Smooth muscle cell (in vitro differentiated cells): Measurements from ENCODE around the gene DNAL4. TPM values are rescaled to one million over a fixed set of nuclear protein-coding genes. Genes with fewer than 3 reads are reported as not detected.

ENCODE experiments used
- DNase-seq: peaks from one replicate; lab custom pipeline; 2025; ENCODE audit not compliant: unreplicated experiment; lab: John Stamatoyannopoulos, UW
- H2AFZ ChIP-seq: fragments of 200-600 bp; sonication (generic); 2 replicates; pipeline ENCODE4 v1.6.0; 2016; ENCODE audit warnings: antibody characterized with exemption, low read depth, mild to moderate bottlenecking
- H3F3A ChIP-seq: fragments of 200-600 bp; sonication (generic); 2 replicates; pipeline ENCODE4 v1.6.0; 2017; ENCODE audit warnings: antibody characterized with exemption, low read depth
- H3K27ac ChIP-seq: fragments of 200-600 bp; sonication (generic); 2 replicates; pipeline ENCODE4 v1.5.1; 2016; ENCODE audit warnings: low read depth, mild to moderate bottlenecking
- H3K27me3 ChIP-seq: fragments of 200-600 bp; sonication (generic); 2 replicates; pipeline ENCODE4 v1.6.1; 2016; ENCODE audit warnings: low read depth, mild to moderate bottlenecking
- H3K36me3 ChIP-seq: fragments of 200-600 bp; sonication (generic); 2 replicates; pipeline ENCODE4 v1.5.1; 2016; ENCODE audit warnings: low read depth
- H3K4me1 ChIP-seq: fragments of 200-600 bp; sonication (generic); 2 replicates; pipeline ENCODE4 v1.5.1; 2016; ENCODE audit warnings: low read depth
- H3K4me2 ChIP-seq: fragments of 200-600 bp; sonication (generic); 2 replicates; pipeline ENCODE4 v1.6.0; 2016; ENCODE audit warnings: mild to moderate bottlenecking
- H3K4me3 ChIP-seq: fragments of 200-600 bp; sonication (generic); 2 replicates; pipeline ENCODE4 v1.5.1; 2016; ENCODE audit warnings: mild to moderate bottlenecking
- H3K79me2 ChIP-seq: fragments of 200-600 bp; sonication (generic); 2 replicates; pipeline ENCODE4 v1.6.0; 2016; ENCODE audit warnings: low read depth, mild to moderate bottlenecking
- H3K9ac ChIP-seq: fragments of 200-600 bp; sonication (generic); 2 replicates; pipeline ENCODE4 v1.6.0; 2016; ENCODE audit warnings: low read depth
- H3K9me3 ChIP-seq: fragments of 200-600 bp; sonication (generic); replicated peaks from 2 replicates; pipeline ENCODE4 v1.5.1; 2016; ENCODE audit warnings: low read depth
- H4K20me1 ChIP-seq: fragments of 200-600 bp; sonication (generic); 2 replicates; pipeline ENCODE4 v1.6.0; 2016; ENCODE audit warnings: low read depth
- CTCF ChIP-seq: fragments of 200-600 bp; sonication (generic); IDR thresholded peaks from 2 replicates; pipeline ENCODE4 v1.5.1; 2017; ENCODE audit warnings: borderline replicate concordance, mild to moderate bottlenecking, antibody characterized with exemption; ENCODE audit not compliant: insufficient read depth, poor library complexity, severe bottlenecking
- WGBS: methylation state at CpG from one replicate; pipeline ENCODE4 v1.1.7; 2016; ENCODE audit warnings: low lambda C conversion rate; 5-methylcytosine and 5-hydroxymethylcytosine counted together
- polyA plus RNA-seq: library from polyadenylated mRNA; unstranded; fragments of >200 nt; fragmentation: Nextera tagmentation; extraction: Ambion mirVana; gene quantifications from 2 replicates; pipeline ENCODE4 v1.2.1, GENCODE V29; 2016
- total RNA-seq: library from RNA; depleted of rRNA; stranded (reverse); fragments of >200 nt; gene quantifications from 2 replicates; pipeline ENCODE4 v1.2.3, GENCODE V29; 2014

Gene DNAL4
- total and polyA plus RNA-seq, 2 experiments from 2014 or later: 13.5 to 29.7 TPM

GRCh38 chr22:38841635-38842034 is 47.7 kb upstream of the DNAL4 start:
- Histone ChIP-seq H3F3A (peaks cover 7% of the 10 kb centered on the region), H3K4me2 (no peak overlapping the region), H3K36me3 (no peaks in the 10 kb centered on the region), H3K9me3 (no peaks in the 10 kb centered on the region), H3K27ac (no peak overlapping the region), H3K27me3 (peaks cover 17% of the 10 kb centered on the region), H2AFZ (no peak overlapping the region), H3K4me3 (no peak overlapping the region), H3K4me1 (no peaks in the 10 kb centered on the region), H3K79me2 (no peaks in the 10 kb centered on the region), H4K20me1 (no peaks in the 10 kb centered on the region), H3K9ac (no peak overlapping the region)
- no peak for DNase-seq
- TF ChIP-seq CTCF: no peak
- 82% methylated on average over 5 of the region's 5 CpGs for WGBS

DNA sequence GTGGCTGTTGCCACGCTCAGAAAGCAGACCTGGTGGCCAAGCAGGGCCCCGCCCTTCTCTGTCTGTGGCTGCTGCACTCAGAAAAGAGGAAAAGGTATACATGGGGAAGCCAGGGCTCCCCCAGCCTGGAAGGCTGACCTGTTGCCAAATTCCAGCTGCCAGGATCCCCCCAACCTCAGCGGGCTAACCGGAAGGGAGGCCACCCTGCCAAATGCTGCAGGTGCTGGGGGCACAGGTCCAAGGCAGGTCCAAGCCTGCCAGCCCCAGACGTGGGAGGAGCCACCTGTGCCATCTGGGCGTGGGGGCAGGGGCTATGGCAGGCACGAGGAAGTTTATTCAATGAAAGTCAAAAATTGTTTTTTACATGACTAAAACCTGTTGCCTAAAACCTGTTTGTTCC is 47.3 kb upstream of the DNAL4 start:
- H2AFZ ChIP-seq: no peak overlapping the region
- WGBS: 88% methylated on average over 7 of the region's 7 CpGs

DNA sequence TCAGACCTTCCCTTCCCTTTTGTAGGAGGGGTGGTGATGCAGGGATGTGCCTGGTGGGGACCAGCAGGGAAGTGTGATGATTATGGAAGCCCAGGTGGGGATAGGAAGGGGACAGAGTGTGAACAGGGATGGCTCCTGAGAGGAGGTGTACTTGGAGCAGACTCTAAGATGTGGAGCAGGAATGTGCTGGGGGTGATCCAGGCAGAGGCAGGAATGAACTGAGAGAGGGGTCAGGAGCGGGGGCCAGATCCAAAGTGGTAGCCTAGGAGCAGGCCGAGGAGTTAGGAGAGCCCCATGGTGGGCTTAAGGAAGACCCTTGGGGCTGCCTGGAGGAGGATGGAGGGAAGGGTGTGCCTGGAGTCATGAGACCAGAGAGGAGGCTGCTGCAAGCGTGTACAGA is 46.2 kb upstream of the DNAL4 start:
- H3F3A ChIP-seq: peaks cover 7% of the 10 kb centered on the region
- H3K9me3 ChIP-seq: no peaks in the 10 kb centered on the region
- TF ChIP-seq CTCF: no peak
- no peaks in the 10 kb centered on the region for H3K4me1 ChIP-seq
- 89% methylated on average over 3 of the region's 3 CpGs for WGBS
- no peaks in the 10 kb centered on the region for H3K36me3 ChIP-seq
- H3K9ac ChIP-seq: no peak overlapping the region
- no peaks in the 10 kb centered on the region for H3K79me2 ChIP-seq
- DNase-seq: no peak
- no peak overlapping the region for H3K4me2 ChIP-seq
- peaks cover 17% of the 10 kb centered on the region for H3K27me3 ChIP-seq
- H3K27ac ChIP-seq: no peak overlapping the region
- H2AFZ ChIP-seq: no peak overlapping the region
- peaks cover 7% of the 10 kb centered on the region for H4K20me1 ChIP-seq
- H3K4me3 ChIP-seq: no peak overlapping the region

More for the DNA sequence above, 47.3 kb upstream of the DNAL4 start:
- peaks cover 17% of the 10 kb centered on the region for H3K27me3 ChIP-seq
- TF ChIP-seq CTCF: no peak
- H4K20me1 ChIP-seq: peaks cover 3% of the 10 kb centered on the region
- H3K4me2 ChIP-seq: no peak overlapping the region
- no peak overlapping the region for H3K4me3 ChIP-seq
- H3K36me3 ChIP-seq: no peaks in the 10 kb centered on the region
- no peak for DNase-seq
- no peak overlapping the region for H3K27ac ChIP-seq
- H3F3A ChIP-seq: peaks cover 7% of the 10 kb centered on the region
- no peaks in the 10 kb centered on the region for H3K79me2 ChIP-seq
- H3K4me1 ChIP-seq: no peaks in the 10 kb centered on the region
- H3K9ac ChIP-seq: no peak overlapping the region
- no peaks in the 10 kb centered on the region for H3K9me3 ChIP-seq

- Histone ChIP-seq H2AFZ (no peak overlapping the region), H3K9ac (no peak overlapping the region), H3K9me3 (no peaks in the 10 kb centered on the region), H3K4me2 (no peak overlapping the region), H3K36me3 (no peaks in the 10 kb centered on the region), H3K4me3 (no peak overlapping the region), H3K79me2 (no peaks in the 10 kb centered on the region), H3F3A (peaks cover 7% of the 10 kb centered on the region), H3K27me3 (peaks cover 17% of the 10 kb centered on the region), H3K27ac (no peak overlapping the region), H3K4me1 (no peaks in the 10 kb centered on the region), H4K20me1 (peaks cover 7% of the 10 kb centered on the region)
- no peak for TF ChIP-seq CTCF
- WGBS: 82% methylated on average over 1 of the region's 1 CpG
- no peak for DNase-seq
Measured at GRCh38 chr22:38839686-38840085, 45.7 kb upstream of the DNAL4 start.
